GM20000 (cell line): Measurements from ENCODE around the gene POLR3B.

Experiments used
- DNase-seq: peaks from one replicate; pipeline ENCODE4 v3.0.0; 2012; ENCODE audit warnings: low spot score
- TF ChIP-seq, protein P1 (sequence below): IDR thresholded peaks from 2 replicates; pipeline ENCODE4 v1.5.1; 2012; ENCODE audit warnings: mild to moderate bottlenecking, control low read depth; ENCODE audit errors: extremely low read depth, missing control alignments

The POLR3B gene

DNA sequence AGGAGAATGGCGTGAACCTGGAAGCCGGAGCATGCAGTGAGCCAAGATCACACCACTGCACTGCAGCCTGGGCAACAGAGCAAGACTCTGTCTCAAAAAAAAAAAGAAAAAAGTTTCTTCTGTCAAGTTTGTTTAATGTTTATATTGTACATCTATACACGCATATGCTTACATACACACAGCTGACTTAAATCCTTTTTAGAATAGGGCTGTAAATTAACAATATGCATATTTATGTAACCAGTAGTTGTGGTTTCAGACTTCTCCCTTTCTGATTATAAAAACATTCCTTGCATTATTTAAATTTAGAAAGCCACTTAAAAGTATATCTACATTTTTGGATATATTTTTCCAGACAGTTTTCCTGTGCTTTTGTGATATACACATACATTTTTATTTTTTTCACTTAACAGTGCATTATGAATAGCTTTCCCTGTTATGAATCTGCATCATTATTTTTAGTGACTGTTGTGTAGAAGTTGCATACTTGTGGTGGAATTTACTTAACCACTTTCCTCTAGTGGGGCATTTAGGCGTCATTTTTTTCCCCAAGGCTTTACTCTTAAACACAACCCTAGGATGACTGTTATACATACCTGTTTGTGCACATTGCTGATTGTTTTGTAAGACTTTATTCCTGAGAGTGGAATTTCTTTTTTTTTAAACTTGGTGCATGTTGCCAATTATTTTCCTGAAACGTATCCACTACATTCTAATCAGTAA lies 29.4 kb downstream of the POLR3B start:
- no peak for DNase-seq
- TF ChIP-seq, protein P1, sequence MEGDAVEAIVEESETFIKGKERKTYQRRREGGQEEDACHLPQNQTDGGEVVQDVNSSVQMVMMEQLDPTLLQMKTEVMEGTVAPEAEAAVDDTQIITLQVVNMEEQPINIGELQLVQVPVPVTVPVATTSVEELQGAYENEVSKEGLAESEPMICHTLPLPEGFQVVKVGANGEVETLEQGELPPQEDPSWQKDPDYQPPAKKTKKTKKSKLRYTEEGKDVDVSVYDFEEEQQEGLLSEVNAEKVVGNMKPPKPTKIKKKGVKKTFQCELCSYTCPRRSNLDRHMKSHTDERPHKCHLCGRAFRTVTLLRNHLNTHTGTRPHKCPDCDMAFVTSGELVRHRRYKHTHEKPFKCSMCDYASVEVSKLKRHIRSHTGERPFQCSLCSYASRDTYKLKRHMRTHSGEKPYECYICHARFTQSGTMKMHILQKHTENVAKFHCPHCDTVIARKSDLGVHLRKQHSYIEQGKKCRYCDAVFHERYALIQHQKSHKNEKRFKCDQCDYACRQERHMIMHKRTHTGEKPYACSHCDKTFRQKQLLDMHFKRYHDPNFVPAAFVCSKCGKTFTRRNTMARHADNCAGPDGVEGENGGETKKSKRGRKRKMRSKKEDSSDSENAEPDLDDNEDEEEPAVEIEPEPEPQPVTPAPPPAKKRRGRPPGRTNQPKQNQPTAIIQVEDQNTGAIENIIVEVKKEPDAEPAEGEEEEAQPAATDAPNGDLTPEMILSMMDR = no peak

DNA sequence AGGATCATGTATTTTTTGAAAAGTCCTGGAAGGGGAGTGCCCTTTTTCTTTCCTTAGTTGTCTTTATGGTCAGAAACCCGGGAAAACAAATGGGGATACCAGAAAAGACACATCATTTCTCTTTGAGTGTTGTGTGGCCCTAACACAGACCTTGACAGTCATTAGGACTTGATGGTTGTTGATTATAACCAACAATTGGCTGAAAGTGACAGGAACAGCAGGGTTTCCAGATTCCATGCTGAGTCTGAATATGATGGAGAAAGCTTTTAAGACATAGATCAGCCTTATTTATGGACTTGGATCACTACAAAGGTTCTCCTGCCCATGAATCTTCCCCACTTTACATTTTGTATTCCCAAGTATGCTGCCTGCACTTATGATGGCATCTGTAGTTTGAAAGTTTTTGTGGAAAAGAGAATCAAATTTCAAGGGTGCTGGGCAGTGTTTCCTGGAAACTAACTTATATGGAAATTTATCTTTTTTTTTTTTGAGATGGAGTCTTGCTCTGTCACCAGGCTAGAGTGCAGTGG lies 30.4 kb downstream of the POLR3B start:
- DNase-seq = no peak

DNA sequence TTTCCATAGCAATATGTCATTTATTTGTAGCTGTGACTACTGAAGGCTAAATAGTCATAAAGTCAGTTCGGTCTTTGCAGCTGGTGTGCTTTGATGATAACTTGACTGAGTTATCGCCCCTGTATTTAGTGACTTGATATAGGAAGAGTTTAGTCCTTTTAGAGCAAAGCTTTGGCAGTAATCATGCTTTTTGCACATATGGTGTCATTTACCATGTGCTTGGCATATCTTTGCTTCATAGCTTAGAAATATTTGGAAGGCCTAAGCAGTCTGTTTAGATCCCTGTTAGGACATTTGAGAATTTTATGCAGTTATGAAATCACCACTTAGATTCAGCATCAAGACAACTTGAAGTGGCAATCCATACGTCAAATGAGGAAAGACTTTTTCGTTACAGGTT lies 31.6 kb downstream of the POLR3B start:
- TF ChIP-seq, protein P1 = no peak
- DNase-seq = no peak

More for the DNA sequence above, 30.4 kb downstream of the POLR3B start:
- TF ChIP-seq, protein P1 = no peak

DNA sequence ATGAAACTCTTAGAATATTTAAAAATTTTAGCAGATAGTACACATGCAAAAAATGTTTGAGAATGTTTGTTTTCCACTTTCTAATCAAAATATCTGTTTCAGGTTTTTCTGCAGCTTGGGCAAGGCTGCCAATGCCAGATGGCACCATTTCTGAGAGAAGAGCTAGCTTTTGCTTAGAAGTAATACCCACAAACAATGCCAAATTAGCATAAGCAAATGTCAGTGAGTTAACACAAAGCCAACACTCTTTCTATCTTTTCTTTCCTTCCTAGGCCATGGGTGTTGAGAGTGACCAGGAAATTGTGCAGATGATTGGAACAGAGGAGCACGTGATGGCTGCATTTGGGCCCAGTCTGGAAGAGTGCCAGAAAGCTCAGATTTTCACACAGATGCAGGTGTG lies 35.2 kb downstream of the POLR3B start:
- TF ChIP-seq, protein P1 = no peak

DNA sequence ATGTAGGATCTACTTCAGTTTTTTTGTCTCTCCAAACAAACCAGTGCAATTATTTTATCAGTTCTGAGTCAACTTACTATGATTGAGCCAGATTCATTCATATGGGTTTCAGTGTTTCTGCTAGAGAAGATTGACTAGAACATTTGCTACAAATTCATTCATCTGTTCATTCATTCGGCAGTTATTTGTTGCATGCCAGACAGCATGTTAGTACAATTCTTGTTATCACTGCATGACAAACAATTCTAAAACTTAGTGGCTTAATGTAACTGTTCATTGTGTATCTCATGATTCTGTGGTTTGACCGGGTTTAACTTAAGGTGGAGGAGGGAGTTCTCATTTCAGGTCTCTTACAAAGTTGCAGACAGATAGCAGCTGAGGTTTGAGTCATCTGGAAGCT lies 52.3 kb downstream of the POLR3B start:
- TF ChIP-seq, protein P1 = no peak
- no peak for DNase-seq

More for the DNA sequence above, 35.2 kb downstream of the POLR3B start:
- no peak for DNase-seq

DNA sequence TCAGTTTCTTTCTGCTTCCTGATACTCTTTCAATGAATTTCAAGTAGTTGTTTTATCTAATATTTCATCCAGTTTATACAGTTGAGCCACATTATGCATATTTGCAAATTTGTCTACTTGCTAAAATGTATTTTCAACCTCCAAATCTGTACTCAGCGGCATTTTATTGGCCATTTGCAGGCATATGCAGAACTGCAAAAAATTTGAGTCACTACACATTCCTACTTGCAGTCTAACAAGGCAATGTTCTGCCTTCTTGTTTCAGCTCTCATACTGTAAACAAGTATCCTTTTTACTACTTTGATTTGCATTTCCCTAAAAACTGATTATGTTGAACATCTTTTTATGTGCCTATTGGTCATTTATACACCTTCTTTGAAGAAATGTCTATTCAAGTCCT lies 55.0 kb downstream of the POLR3B start:
- TF ChIP-seq, protein P1 = no peak
- no peak for DNase-seq

DNA sequence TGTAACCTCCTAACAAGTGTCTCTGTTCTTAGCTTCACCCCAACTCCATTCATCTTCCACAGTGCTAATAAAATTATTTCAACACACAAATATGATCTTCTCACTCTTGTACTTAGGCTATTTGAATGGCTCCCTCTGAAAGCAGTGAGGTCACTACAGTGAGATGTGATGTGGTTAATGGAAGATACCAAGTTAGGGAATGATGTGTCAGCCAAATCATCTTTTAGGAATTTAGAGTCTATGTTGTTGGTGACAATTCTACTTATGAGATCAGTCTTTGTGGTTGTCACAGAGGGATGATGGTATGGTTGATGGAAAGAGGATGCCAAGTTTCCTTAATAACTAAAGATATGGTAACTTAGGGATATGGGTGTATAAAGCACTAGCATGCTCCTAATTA lies 57.6 kb downstream of the POLR3B start:
- no peak for DNase-seq
- TF ChIP-seq, protein P1 = no peak
